ENCODE results near the gene FGD5.

- TF ChIP-seq EZH2 (IDR thresholded peaks at IDR 0.05), result no peak
- no peak for TF ChIP-seq CTCF (IDR thresholded peaks at IDR 0.05)
Observed at GRCh38 chr3:14852717-14853116, 34.0 kb downstream of the FGD5 start.

Data from neural progenitor cell (in vitro differentiated cells).